GM23248 (cell line): ENCODE data around the gene ARPC4.

Experiments used
- EZH2 ChIP-seq: fragments of 200-600 bp; sonication (generic); IDR thresholded peaks from 2 replicates; pipeline ENCODE4 v1.6.1; 2018; ENCODE audit warnings: antibody characterized with exemption, mild to moderate bottlenecking; ENCODE audit not compliant: insufficient read depth, poor library complexity, severe bottlenecking
- EZH2phosphoT487 ChIP-seq: fragments of 200-600 bp; sonication (generic); IDR thresholded peaks from 2 replicates; pipeline ENCODE4 v1.6.1; 2018; ENCODE audit warnings: antibody characterized with exemption, moderate library complexity, mild to moderate bottlenecking, low read depth; ENCODE audit not compliant: insufficient read depth

- no peak for TF ChIP-seq EZH2phosphoT487
- TF ChIP-seq EZH2: no peak
These were observed 42.1 kb upstream of the ARPC4 start for GRCh38 chr3:9750556-9751411.
